Retinal pigment epithelial cell (primary cell): ENCODE results near the gene LPCAT2.

Experiments
- DNase-seq: peaks from one replicate; pipeline ENCODE4 v3.0.0-alpha.2; 2010; ENCODE audit warnings: low read depth
- H3K4me3 ChIP-seq: 2 replicates; pipeline ENCODE4 v1.5.1; 2011; ENCODE audit warnings: mild to moderate bottlenecking, low read length, control low read depth, moderate library complexity
- TF ChIP-seq, protein P1 (sequence below): conservative IDR thresholded peaks from 2 replicates; pipeline ENCODE4 v1.5.1; 2011; ENCODE audit warnings: low read depth, low read length, control low read depth, inconsistent platforms

The LPCAT2 gene

DNA sequence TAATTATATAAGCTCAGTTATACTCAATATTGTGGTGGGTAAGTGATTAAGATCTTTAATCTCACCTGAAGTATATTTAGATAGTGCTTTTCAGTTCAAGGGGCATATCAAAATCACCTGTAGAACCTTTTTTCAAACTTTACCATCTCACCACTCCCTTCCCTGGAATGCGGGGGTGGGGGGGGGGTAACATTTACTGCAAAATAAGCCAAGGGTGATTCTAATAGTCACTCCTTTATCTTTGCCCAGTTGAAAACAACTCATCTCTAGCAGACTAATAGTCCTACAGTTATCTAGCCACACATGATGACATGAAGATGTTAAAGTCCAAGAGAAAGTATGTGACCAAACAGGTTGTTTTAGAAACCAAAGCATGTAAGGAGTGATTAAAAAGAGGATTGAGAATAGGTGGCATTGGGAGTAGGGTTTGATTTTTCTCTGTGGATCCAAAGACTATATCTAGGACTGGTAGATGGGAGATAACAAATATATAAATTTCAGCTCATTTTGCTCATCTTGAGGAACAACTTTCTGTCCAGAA lies 21.5 kb downstream of the LPCAT2 start:
- TF ChIP-seq, protein P1, sequence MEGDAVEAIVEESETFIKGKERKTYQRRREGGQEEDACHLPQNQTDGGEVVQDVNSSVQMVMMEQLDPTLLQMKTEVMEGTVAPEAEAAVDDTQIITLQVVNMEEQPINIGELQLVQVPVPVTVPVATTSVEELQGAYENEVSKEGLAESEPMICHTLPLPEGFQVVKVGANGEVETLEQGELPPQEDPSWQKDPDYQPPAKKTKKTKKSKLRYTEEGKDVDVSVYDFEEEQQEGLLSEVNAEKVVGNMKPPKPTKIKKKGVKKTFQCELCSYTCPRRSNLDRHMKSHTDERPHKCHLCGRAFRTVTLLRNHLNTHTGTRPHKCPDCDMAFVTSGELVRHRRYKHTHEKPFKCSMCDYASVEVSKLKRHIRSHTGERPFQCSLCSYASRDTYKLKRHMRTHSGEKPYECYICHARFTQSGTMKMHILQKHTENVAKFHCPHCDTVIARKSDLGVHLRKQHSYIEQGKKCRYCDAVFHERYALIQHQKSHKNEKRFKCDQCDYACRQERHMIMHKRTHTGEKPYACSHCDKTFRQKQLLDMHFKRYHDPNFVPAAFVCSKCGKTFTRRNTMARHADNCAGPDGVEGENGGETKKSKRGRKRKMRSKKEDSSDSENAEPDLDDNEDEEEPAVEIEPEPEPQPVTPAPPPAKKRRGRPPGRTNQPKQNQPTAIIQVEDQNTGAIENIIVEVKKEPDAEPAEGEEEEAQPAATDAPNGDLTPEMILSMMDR: no peak
- no peak for DNase-seq
- no peak overlapping the region for H3K4me3 ChIP-seq

DNA sequence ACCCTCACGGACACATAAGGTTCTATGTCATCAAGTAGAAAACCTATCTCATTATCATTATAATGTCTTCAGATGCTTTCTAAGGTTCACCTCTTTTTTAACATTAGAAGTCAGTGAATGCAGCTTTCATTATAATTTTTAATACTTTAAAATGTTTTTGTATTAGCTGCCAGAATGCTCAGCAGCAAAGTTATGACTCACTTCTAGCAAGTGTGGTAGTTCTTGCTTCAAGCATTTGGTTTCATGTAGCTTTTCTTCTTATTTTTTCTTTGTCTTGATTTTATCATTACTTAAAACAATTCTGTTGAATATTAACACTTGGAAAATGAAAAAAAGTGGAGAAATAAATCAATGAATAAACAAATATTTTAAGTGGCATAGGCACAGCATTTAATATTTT lies 23.4 kb downstream of the LPCAT2 start:
- TF ChIP-seq, protein P1: no peak
- DNase-seq: no peak
- no peak overlapping the region for H3K4me3 ChIP-seq

DNA sequence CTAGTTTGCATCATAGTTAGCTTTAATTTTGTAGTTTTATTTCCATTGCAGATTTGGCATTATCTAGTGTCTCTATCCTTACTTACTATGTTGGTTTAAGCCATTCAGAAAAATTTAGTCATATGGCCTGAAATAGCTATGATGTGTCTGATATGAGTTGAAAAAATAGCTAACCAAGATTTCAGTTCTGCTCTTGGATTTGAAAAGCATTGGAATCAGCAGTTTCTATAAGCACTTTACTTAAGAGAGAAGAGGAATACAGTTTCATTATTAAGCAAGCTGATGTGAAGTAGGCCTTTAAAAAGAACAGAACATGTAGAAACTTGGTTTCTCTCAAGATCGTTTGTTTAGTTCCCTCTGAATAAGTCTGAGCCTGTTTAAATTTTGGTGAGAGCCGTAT lies 25.9 kb downstream of the LPCAT2 start:
- DNase-seq: no peak
- no peak overlapping the region for H3K4me3 ChIP-seq
- TF ChIP-seq, protein P1: no peak

DNA sequence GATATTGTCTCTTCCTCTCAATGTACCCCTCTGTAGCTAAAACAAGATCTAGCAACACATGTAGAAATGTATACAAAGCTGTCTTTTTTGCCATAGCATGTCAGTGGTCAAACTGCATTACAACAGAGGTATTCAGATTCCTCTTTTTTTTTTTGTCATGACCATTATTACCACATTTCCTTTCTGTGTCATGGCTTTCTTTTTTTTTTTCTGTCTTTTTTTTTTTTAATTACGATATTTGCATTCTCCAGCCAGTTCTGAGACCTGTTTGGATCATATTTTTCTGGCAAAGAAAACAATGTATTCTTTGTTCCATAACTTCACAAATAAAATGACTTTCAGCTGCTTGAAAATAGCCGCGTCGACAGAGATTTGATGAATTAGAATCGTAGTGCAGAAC lies 30.2 kb downstream of the LPCAT2 start:
- TF ChIP-seq, protein P1: no peak
- DNase-seq: no peak
- no peak overlapping the region for H3K4me3 ChIP-seq

DNA sequence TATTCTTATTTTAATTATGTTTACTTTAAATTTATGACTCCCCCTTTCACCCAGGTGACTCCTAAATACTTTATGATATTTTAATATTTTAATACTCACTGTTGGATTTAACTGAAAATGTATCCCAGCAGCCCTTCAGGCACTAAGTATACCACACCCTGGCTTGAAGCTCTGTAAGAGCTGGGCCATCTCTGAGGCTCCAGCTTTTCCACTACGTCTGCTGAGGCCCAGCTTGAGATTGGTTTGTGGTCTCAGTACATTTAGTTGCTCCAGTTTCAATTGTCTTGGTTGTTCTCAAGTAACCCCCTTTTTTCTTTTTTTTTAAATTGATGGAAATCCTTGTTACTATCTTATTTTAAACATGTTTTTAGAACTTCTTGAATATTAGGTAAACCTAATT lies 30.6 kb downstream of the LPCAT2 start:
- DNase-seq: no peak

DNA sequence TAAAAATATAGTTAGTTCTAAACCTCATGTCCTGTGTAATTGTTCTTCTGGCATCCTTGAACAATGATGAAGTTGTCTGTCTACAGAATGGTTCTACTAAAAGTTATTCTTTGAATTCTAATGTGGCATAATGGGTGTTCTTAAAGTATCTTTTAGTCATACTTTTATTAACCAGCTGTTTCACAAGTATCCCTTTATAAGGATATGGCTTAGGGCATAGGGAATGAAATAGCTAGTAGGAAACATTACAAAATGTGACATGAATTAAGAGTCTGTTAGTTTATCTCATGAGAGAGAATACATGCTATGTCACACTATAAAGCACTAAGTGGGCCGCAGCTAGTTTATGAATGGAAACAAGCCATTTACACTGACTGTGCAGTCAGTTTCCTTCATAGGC lies 31.3 kb downstream of the LPCAT2 start:
- DNase-seq: no peak
- H3K4me3 ChIP-seq: no peak overlapping the region
- TF ChIP-seq, protein P1: no peak

More for the DNA sequence above, 30.6 kb downstream of the LPCAT2 start:
- TF ChIP-seq, protein P1: no peak
- no peak overlapping the region for H3K4me3 ChIP-seq

DNA sequence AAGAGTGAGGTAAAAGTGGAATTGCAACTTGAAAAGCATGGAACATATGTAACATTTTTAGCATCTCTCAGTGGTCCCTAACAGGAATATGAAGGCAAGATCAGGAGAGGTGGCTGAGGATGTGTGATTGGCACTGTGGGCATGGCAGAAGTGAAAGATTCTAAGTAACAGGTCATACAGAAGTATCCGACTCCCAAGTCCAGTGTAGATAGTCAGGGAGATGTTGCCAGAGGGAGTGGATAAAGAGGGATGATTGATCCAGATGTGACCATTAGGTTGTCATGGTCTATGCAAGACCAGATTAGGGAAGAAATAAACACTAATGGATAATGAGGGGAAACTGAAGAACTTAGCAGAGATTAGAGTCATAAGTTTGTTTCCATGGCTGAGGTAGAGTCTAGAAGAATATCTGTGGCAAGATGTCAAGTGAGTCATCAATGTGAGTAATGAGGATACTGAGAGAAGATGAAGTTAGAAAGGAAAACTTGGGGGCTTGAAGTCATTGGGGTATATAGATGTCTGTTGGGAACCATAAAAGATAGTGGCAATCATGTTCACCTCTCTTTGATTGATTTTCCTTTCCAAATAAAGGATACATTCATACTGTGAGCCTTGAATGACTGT lies 33.7 kb downstream of the LPCAT2 start:
- H3K4me3 ChIP-seq: no peak overlapping the region
- DNase-seq: no peak
- TF ChIP-seq, protein P1: no peak
